NCI-H345 treated with DMSO at 0.1 percent for 48 hours (cell line): ENCODE results near the gene PAX1.

Experiments
- DNase-seq: peaks from one replicate; lab custom pipeline; 2025; ENCODE audit not compliant: unreplicated experiment; lab: John Stamatoyannopoulos, UW

PAX1 gene

GRCh38 chr20:21705575-21706260 lies at the start of gene PAX1:
TSS of gene PAX1 (plus strand) at chr20:21705664. CDS start at chr20:21705713, 49 bp downstream.
- no peak for DNase-seq

GRCh38 chr20:21656308-21657067 lies 49.0 kb upstream of the PAX1 start:
- no peak for DNase-seq

- no peak for DNase-seq
Observed at GRCh38 chr20:21661488-21662055, 43.9 kb upstream of the PAX1 start.

- no peak for DNase-seq
Observed at GRCh38 chr20:21663465-21663864, 42.0 kb upstream of the PAX1 start.

- no peak for DNase-seq
Observed at GRCh38 chr20:21665687-21666446, 39.6 kb upstream of the PAX1 start.

GRCh38 chr20:21670126-21670525 lies 35.3 kb upstream of the PAX1 start:
- no peak for DNase-seq

GRCh38 chr20:21670981-21671380 lies 34.5 kb upstream of the PAX1 start:
- no peak for DNase-seq

- no peak for DNase-seq
Observed at GRCh38 chr20:21677261-21677660, 28.2 kb upstream of the PAX1 start.

GRCh38 chr20:21677781-21678180 lies 27.7 kb upstream of the PAX1 start:
- DNase-seq: no peak

GRCh38 chr20:21681234-21681921 lies 24.1 kb upstream of the PAX1 start:
- no peak for DNase-seq

GRCh38 chr20:21681922-21682318 lies 23.5 kb upstream of the PAX1 start:
- DNase-seq: no peak

GRCh38 chr20:21682521-21682954 lies 22.9 kb upstream of the PAX1 start:
- DNase-seq: peak; percentile 29

- no peak for DNase-seq
Observed at GRCh38 chr20:21684671-21685070, 20.8 kb upstream of the PAX1 start.

- no peak for DNase-seq
Observed at GRCh38 chr20:21685981-21686380, 19.5 kb upstream of the PAX1 start.

- no peak for DNase-seq
Observed at GRCh38 chr20:21693322-21693721, 12.1 kb upstream of the PAX1 start.

- no peak for DNase-seq
Observed at GRCh38 chr20:21698494-21699215, 6.8 kb upstream of the PAX1 start.

GRCh38 chr20:21699216-21699508 lies 6.3 kb upstream of the PAX1 start:
- no peak for DNase-seq

- DNase-seq: no peak
Observed at GRCh38 chr20:21701171-21701876, 4.1 kb upstream of the PAX1 start.

GRCh38 chr20:21702016-21702415 lies 3.4 kb upstream of the PAX1 start:
- no peak for DNase-seq
